OCI-LY1 (cell line): Measurements from ENCODE around the gene SSBP3.

ENCODE experiments used
- H2AFZ ChIP-seq: fragments of 200-600 bp; sonication (generic), shearing (Covaris generic); 2 replicates; pipeline ENCODE4 v1.6.0; 2014; ENCODE audit warnings: antibody characterized with exemption, mild to moderate bottlenecking, low read length
- H3F3A ChIP-seq: fragments of 200-600 bp; sonication (generic), shearing (Covaris generic); 2 replicates; pipeline ENCODE4 v1.6.0; 2014; ENCODE audit warnings: mild to moderate bottlenecking, antibody characterized with exemption, low read length, moderate library complexity; ENCODE audit not compliant: insufficient read depth
- H3K27ac ChIP-seq: fragments of 200-600 bp; sonication (generic); 2 replicates; pipeline ENCODE4 v1.5.1; 2014; ENCODE audit warnings: low read length, mixed run types, mild to moderate bottlenecking, low read depth; ENCODE audit not compliant: poor library complexity, severe bottlenecking
- H3K27me3 ChIP-seq: fragments of 200-600 bp; sonication (generic); 2 replicates; pipeline ENCODE4 v1.6.0; 2014; ENCODE audit warnings: antibody characterized with exemption, mild to moderate bottlenecking, low read length, moderate library complexity; ENCODE audit not compliant: insufficient read depth
- H3K36me3 ChIP-seq: fragments of 200-600 bp; sonication (generic); 2 replicates; pipeline ENCODE4 v1.6.1; 2014; ENCODE audit warnings: mild to moderate bottlenecking, antibody characterized with exemption, low read length, moderate library complexity, mixed read lengths; ENCODE audit not compliant: insufficient read depth
- H3K4me1 ChIP-seq: fragments of 200-600 bp; sonication (generic); 2 replicates; pipeline ENCODE4 v1.5.1; 2014; ENCODE audit warnings: mild to moderate bottlenecking, low read length, moderate library complexity; ENCODE audit not compliant: insufficient read depth, severe bottlenecking
- H3K4me2 ChIP-seq: fragments of 200-600 bp; sonication (generic), shearing (Covaris generic); 2 replicates; pipeline ENCODE4 v1.6.1; 2014; ENCODE audit warnings: low read length
- H3K4me3 ChIP-seq: fragments of 200-600 bp; sonication (generic); 2 replicates; pipeline ENCODE4 v1.5.1; 2014; ENCODE audit warnings: low read length, low read depth, mild to moderate bottlenecking, mixed read lengths; ENCODE audit not compliant: poor library complexity, severe bottlenecking
- H3K79me2 ChIP-seq: fragments of 200-600 bp; shearing (Covaris generic); 2 replicates; pipeline ENCODE4 v1.6.1; 2016; ENCODE audit warnings: mixed run types, low read length, mixed read lengths; ENCODE audit not compliant: insufficient read depth
- H3K9ac ChIP-seq: fragments of 200-600 bp; sonication (generic), shearing (Covaris generic); 2 replicates; pipeline ENCODE4 v1.6.1; 2014; ENCODE audit warnings: mild to moderate bottlenecking, low read length, mixed read lengths
- H3K9me2 ChIP-seq: fragments of 200-600 bp; sonication (generic), shearing (Covaris generic); 2 replicates; pipeline ENCODE4 v1.6.1; 2014; ENCODE audit warnings: low read depth, mild to moderate bottlenecking, low read length, mixed read lengths
- H3K9me3 ChIP-seq: fragments of 200-600 bp; shearing (Covaris generic); 2 replicates; pipeline ENCODE4 v1.6.1; 2014; ENCODE audit warnings: low read length, mixed read lengths
- H4K20me1 ChIP-seq: fragments of 200-600 bp; sonication (generic), shearing (Covaris generic); 2 replicates; pipeline ENCODE4 v1.6.0; 2016; ENCODE audit warnings: mild to moderate bottlenecking, low read length; ENCODE audit not compliant: insufficient read depth
- CTCF ChIP-seq: fragments of 200-600 bp; sonication (generic), shearing (Covaris generic); IDR thresholded peaks from 2 replicates; pipeline ENCODE4 v1.5.1; 2017; ENCODE audit warnings: mild to moderate bottlenecking, antibody characterized with exemption, low read length, moderate library complexity, mixed read lengths
- EZH2 ChIP-seq: fragments of 200-600 bp; sonication (generic), shearing (Covaris generic); IDR thresholded peaks from 2 replicates; pipeline ENCODE4 v1.8.0; 2017; ENCODE audit warnings: borderline replicate concordance, mixed run types, mild to moderate bottlenecking, antibody characterized with exemption, low read length, moderate library complexity, mixed read lengths

The SSBP3 gene

DNA sequence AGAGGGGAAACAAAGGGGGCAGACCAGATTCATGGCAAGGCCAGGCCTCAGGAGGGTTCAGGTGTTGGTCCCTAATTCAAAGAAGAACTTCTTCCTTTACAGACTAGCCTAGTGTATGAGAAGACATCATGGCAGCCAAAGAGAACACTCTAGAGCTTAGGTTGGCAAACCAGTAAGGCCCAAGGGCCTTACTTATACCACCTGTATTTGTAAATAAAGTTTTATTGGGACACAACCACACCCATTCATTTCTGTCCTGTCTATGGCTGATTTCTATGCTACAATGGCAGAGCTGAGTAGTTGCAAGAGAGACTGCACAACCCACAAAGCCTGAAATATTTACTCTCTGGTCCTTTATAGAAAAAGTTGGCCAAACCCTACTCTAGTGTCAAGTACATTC is 42.3 kb downstream of the SSBP3 start:
- no peaks in the 10 kb centered on the region for H4K20me1 ChIP-seq
- H3K27ac ChIP-seq: no peak overlapping the region
- no peaks in the 10 kb centered on the region for H3K9me2 ChIP-seq
- no peaks in the 10 kb centered on the region for H3K4me1 ChIP-seq
- no peaks in the 10 kb centered on the region for H3K9me3 ChIP-seq
- H3K36me3 ChIP-seq: no peaks in the 10 kb centered on the region
- no peaks in the 10 kb centered on the region for H3F3A ChIP-seq
- H3K9ac ChIP-seq: no peak overlapping the region
- no peak overlapping the region for H2AFZ ChIP-seq
- no peak overlapping the region for H3K4me2 ChIP-seq
- H3K4me3 ChIP-seq: no peak overlapping the region
- H3K27me3 ChIP-seq: no peaks in the 10 kb centered on the region
- TF ChIP-seq CTCF (no peak), EZH2 (no peak)
- no peaks in the 10 kb centered on the region for H3K79me2 ChIP-seq

GRCh38 chr1:54362881-54363340 is 43.3 kb downstream of the SSBP3 start:
- Histone ChIP-seq H3K4me1 (no peaks in the 10 kb centered on the region), H3K9ac (no peak overlapping the region), H3K36me3 (no peaks in the 10 kb centered on the region), H4K20me1 (no peaks in the 10 kb centered on the region), H3K79me2 (no peaks in the 10 kb centered on the region), H3K4me3 (no peak overlapping the region), H3K4me2 (no peak overlapping the region), H2AFZ (no peak overlapping the region), H3F3A (no peaks in the 10 kb centered on the region), H3K27ac (no peak overlapping the region), H3K9me2 (no peaks in the 10 kb centered on the region), H3K27me3 (no peaks in the 10 kb centered on the region), H3K9me3 (no peaks in the 10 kb centered on the region)
- TF ChIP-seq EZH2 (no peak), CTCF (no peak)

DNA sequence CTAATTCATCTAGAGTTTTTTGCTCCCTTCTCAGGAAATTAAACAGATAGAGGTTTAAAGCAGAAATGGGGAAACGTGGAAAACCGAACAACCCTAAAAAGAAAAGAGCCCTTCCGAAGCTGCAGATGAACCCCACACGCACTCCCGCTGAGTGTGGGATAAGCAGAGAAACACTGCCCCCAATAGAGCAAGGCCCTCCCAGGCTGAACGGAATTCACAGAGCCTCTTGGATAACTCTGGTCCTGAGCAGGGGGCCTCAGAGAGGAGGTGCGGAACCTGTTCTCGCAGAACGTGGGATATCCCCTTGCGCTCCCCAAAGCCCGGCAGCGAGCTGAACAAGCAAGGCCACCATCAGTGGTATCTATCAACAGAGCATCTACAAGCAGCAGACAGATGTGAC is 44.9 kb downstream of the SSBP3 start:
- no peak for TF ChIP-seq EZH2
- no peak for TF ChIP-seq CTCF

More for the DNA sequence above, 44.9 kb downstream of the SSBP3 start:
- Histone ChIP-seq H3K9me3 (no peaks in the 10 kb centered on the region), H3K9me2 (no peaks in the 10 kb centered on the region), H3K27me3 (no peaks in the 10 kb centered on the region), H3K4me1 (peaks cover 8% of the 10 kb centered on the region), H3F3A (no peaks in the 10 kb centered on the region), H3K4me3 (no peak overlapping the region), H3K9ac (no peak overlapping the region), H3K27ac (no peak overlapping the region), H3K4me2 (no peak overlapping the region), H3K36me3 (no peaks in the 10 kb centered on the region), H2AFZ (no peak overlapping the region), H3K79me2 (no peaks in the 10 kb centered on the region), H4K20me1 (no peaks in the 10 kb centered on the region)
